HTR-8/SVneo (cell line): ENCODE measurements around the gene HSPH1.

Source experiments
- DNase-seq: peaks from one replicate; pipeline ENCODE4 v3.0.0; 2011; ENCODE audit warnings: low spot score, mixed read lengths; ENCODE audit not compliant: insufficient read length
- FAIRE-seq: peaks from 2 replicates; lab custom pipeline; 2011; peaks lifted over from hg19 to GRCh38; lab: Jason Lieb, UNC

Gene HSPH1

GRCh38 chr13:31161557-31162150, at the start of gene HSPH1:
Gene HSPH1 (minus strand): TSS chr13:31161904. CDS start chr13:31161582, 322 bp downstream.
- DNase-seq (peak; percentile 88), FAIRE-seq (peak; percentile 60)

GRCh38 chr13:31209841-31210210, 48.1 kb upstream of the HSPH1 start:
- FAIRE-seq (no peak), DNase-seq (no peak)

GRCh38 chr13:31209172-31209840, 47.6 kb upstream of the HSPH1 start:
- DNase-seq (no peak), FAIRE-seq (no peak)

- no peak for FAIRE-seq
- no peak for DNase-seq
These were observed 46.9 kb upstream of the HSPH1 start for GRCh38 chr13:31208559-31209122.

GRCh38 chr13:31207661-31208552, 46.2 kb upstream of the HSPH1 start:
- DNase-seq (no peak), FAIRE-seq (no peak)

- FAIRE-seq (no peak), DNase-seq (peak; percentile 57)
These were observed 42.9 kb upstream of the HSPH1 start for GRCh38 chr13:31204592-31204991.

GRCh38 chr13:31201341-31202031, 39.8 kb upstream of the HSPH1 start:
- FAIRE-seq = no peak
- DNase-seq = no peak

- FAIRE-seq (no peak), DNase-seq (peak; percentile 39)
These were observed 38.9 kb upstream of the HSPH1 start for GRCh38 chr13:31200637-31200971.

- no peak for FAIRE-seq
- peak; percentile 70 for DNase-seq
These were observed 38.3 kb upstream of the HSPH1 start, which contains the start of gene B3GLCT for GRCh38 chr13:31199849-31200636. Gene B3GLCT (plus strand): TSS chr13:31199975. CDS start chr13:31200085, 110 bp downstream.

GRCh38 chr13:31199527-31199848, 37.8 kb upstream of the HSPH1 start:
- FAIRE-seq = no peak
- DNase-seq = no peak

- no peak for FAIRE-seq
- DNase-seq = no peak
These were observed 36.8 kb upstream of the HSPH1 start for GRCh38 chr13:31198519-31198918.

GRCh38 chr13:31196992-31197391, 35.3 kb upstream of the HSPH1 start:
- no peak for DNase-seq
- no peak for FAIRE-seq

GRCh38 chr13:31195616-31196015, 33.9 kb upstream of the HSPH1 start:
- no peak for FAIRE-seq
- no peak for DNase-seq

GRCh38 chr13:31192306-31192705, 30.6 kb upstream of the HSPH1 start:
- FAIRE-seq (no peak), DNase-seq (no peak)

GRCh38 chr13:31191748-31192147, 30.0 kb upstream of the HSPH1 start:
- no peak for DNase-seq
- FAIRE-seq = no peak

- FAIRE-seq = no peak
- DNase-seq = no peak
These were observed 23.4 kb upstream of the HSPH1 start for GRCh38 chr13:31184981-31185645.

- no peak for FAIRE-seq
These were observed 22.7 kb upstream of the HSPH1 start for GRCh38 chr13:31184451-31184850.

GRCh38 chr13:31182987-31183386, 21.3 kb upstream of the HSPH1 start:
- FAIRE-seq (no peak), DNase-seq (no peak)

More at GRCh38 chr13:31184451-31184850, 22.7 kb upstream of the HSPH1 start:
- no peak for DNase-seq

GRCh38 chr13:31179754-31180153, 18.1 kb upstream of the HSPH1 start:
- no peak for FAIRE-seq
- no peak for DNase-seq
